ENCODE data around the gene TSTD2. TPM values are rescaled to one million over a fixed set of nuclear protein-coding genes. Genes with fewer than 3 reads are reported as not detected.

TSTD2 gene
- total RNA-seq, 1 experiment from 2014 or later = 18.0 TPM

GRCh38 chr9:97565262-97565661 is 67.9 kb downstream of the TSTD2 start:
- peaks cover 38% of the 10 kb centered on the region for H3K27me3 Mint-ChIP-seq (ENCODE audit: insufficient read depth, unreplicated experiment)
- H3K36me3 Mint-ChIP-seq (ENCODE audit: insufficient read depth, unreplicated experiment) = peaks cover 4% of the 10 kb centered on the region
- POLR2A ChIA-PET = interaction anchor here (0.6 kb wide), 1 partner anchor 68 kb away, joined by 3 read pairs; the partner anchor contains the start of gene NCBP1
- no TSS peak for BruUV-seq (replicated peaks)
- peaks cover 16% of the 10 kb centered on the region for H3K4me1 Mint-ChIP-seq (ENCODE audit: insufficient read depth, unreplicated experiment)
- CTCF ChIA-PET = interaction anchor here (0.6 to 1.2 kb wide), 5 partner anchors 31 to 237 kb away, joined by 3 to 4 read pairs (median 3); no protein-coding TSS in a partner anchor
- H3K27ac Mint-ChIP-seq (ENCODE audit: low read depth, unreplicated experiment) = no peak overlapping the region
- intact Hi-C loops (cut with micrococcal nuclease) = no loop called here
- H3K4me3 Mint-ChIP-seq (ENCODE audit: unreplicated experiment) = no peak overlapping the region
- no peak for DNase-seq (ENCODE audit: unreplicated experiment)
- H3K9me3 Mint-ChIP-seq (ENCODE audit: unreplicated experiment) = no peaks in the 10 kb centered on the region
- TF ChIP-seq CTCF (IDR thresholded peaks at IDR 0.05; ENCODE audit: unreplicated experiment) = no peak

GRCh38 chr9:97564291-97565175 is 68.6 kb downstream of the TSTD2 start:
- TF ChIP-seq CTCF (IDR thresholded peaks at IDR 0.05; ENCODE audit: unreplicated experiment) = no peak
- peaks cover 16% of the 10 kb centered on the region for H3K4me1 Mint-ChIP-seq (ENCODE audit: insufficient read depth, unreplicated experiment)
- DNase-seq (ENCODE audit: unreplicated experiment) = peak; percentile 57
- ChIA-PET POLR2A (interaction anchor here (0.6 kb wide), 1 partner anchor 69 kb away, joined by 3 read pairs; the partner anchor contains the start of gene NCBP1), CTCF (interaction anchor here (0.6 to 1.2 kb wide), 6 partner anchors 17 to 238 kb away, joined by 3 to 4 read pairs (median 3); no protein-coding TSS in a partner anchor)
- no peaks in the 10 kb centered on the region for H3K9me3 Mint-ChIP-seq (ENCODE audit: unreplicated experiment)
- H3K27ac Mint-ChIP-seq (ENCODE audit: low read depth, unreplicated experiment) = no peak overlapping the region
- BruUV-seq (replicated peaks) = no TSS peak
- H3K4me3 Mint-ChIP-seq (ENCODE audit: unreplicated experiment) = no peak overlapping the region
- intact Hi-C loops (cut with micrococcal nuclease) = no loop called here
- peaks cover 30% of the 10 kb centered on the region for H3K27me3 Mint-ChIP-seq (ENCODE audit: insufficient read depth, unreplicated experiment)
- no peaks in the 10 kb centered on the region for H3K36me3 Mint-ChIP-seq (ENCODE audit: insufficient read depth, unreplicated experiment)

GRCh38 chr9:97563458-97564135 is 69.6 kb downstream of the TSTD2 start:
- ChIA-PET CTCF (interaction anchor here (1.0 kb wide), 1 partner anchor 16 kb away, joined by 3 read pairs; no protein-coding TSS in a partner anchor), POLR2A (no interaction called here)
- no peak for TF ChIP-seq CTCF (IDR thresholded peaks at IDR 0.05; ENCODE audit: unreplicated experiment)
- Mint-ChIP-seq H3K4me3 (ENCODE audit: unreplicated experiment) (no peak overlapping the region), H3K27me3 (ENCODE audit: insufficient read depth, unreplicated experiment) (peaks cover 21% of the 10 kb centered on the region), H3K36me3 (ENCODE audit: insufficient read depth, unreplicated experiment) (no peaks in the 10 kb centered on the region), H3K4me1 (ENCODE audit: insufficient read depth, unreplicated experiment) (peaks cover 22% of the 10 kb centered on the region), H3K27ac (ENCODE audit: low read depth, unreplicated experiment) (no peak overlapping the region), H3K9me3 (ENCODE audit: unreplicated experiment) (no peaks in the 10 kb centered on the region)
- intact Hi-C loops (cut with micrococcal nuclease) = no loop called here
- BruUV-seq (replicated peaks) = no TSS peak
- DNase-seq (ENCODE audit: unreplicated experiment) = peak; percentile 74

- ChIA-PET POLR2A (no interaction called here), CTCF (interaction anchor here (1.1 to 2.2 kb wide), 3 partner anchors 8 to 93 kb away, joined by 3 to 9 read pairs (median 7); no protein-coding TSS in a partner anchor)
- peaks cover 13% of the 10 kb centered on the region for H3K27me3 Mint-ChIP-seq (ENCODE audit: insufficient read depth, unreplicated experiment)
- no peak for TF ChIP-seq CTCF (IDR thresholded peaks at IDR 0.05; ENCODE audit: unreplicated experiment)
- H3K27ac Mint-ChIP-seq (ENCODE audit: low read depth, unreplicated experiment) = no peak overlapping the region
- intact Hi-C loops (cut with micrococcal nuclease) = no loop called here
- no peaks in the 10 kb centered on the region for H3K9me3 Mint-ChIP-seq (ENCODE audit: unreplicated experiment)
- BruUV-seq (replicated peaks) = no TSS peak
- H3K4me3 Mint-ChIP-seq (ENCODE audit: unreplicated experiment) = no peak overlapping the region
- no peak for DNase-seq (ENCODE audit: unreplicated experiment)
- H3K4me1 Mint-ChIP-seq (ENCODE audit: insufficient read depth, unreplicated experiment) = peaks cover 23% of the 10 kb centered on the region
- H3K36me3 Mint-ChIP-seq (ENCODE audit: insufficient read depth, unreplicated experiment) = no peaks in the 10 kb centered on the region
These were observed 70.6 kb downstream of the TSTD2 start for GRCh38 chr9:97562542-97562941.

Data from MCF 10A (cell line).